ENCODE measurements around the gene TBC1D13.
"Not testable (repeated sequence)": the region's sequence is repeated elsewhere in the genome, so short reads cannot be mapped to it uniquely, and the experiment has no call there.

Gene TBC1D13

DNA sequence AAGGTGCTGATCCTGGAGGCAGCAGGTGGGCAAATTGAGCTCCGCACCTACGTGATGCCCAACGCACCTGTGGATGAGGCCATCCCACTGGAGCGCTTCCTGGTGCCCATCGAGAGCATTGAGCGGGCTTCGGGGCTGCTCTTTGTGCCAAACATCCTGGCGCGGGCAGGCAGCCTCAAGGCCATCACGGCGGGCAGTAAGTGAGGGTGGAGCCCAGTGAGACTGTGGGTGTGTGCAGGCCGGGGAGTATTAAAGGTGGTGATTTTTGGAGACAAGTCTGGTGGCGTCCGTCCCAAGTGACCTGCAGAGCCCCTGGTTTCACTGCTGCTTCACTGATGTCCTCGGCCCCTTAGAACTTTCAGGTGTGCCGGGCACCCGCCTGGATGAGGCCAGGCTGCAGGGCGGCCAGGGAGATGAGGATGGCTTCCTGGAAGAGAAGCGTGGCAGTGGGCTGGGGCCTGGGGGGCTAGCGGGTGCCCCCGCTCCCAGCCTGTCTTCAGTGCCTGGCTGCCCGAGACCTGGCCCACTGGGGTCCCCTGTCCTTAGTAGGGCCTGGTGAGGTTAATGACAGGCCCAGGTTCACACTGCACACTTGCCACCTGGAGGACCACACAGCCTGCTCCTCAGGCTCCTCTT lies 35.5 kb downstream of the TBC1D13 start:
- DNase-seq = no peak

DNA sequence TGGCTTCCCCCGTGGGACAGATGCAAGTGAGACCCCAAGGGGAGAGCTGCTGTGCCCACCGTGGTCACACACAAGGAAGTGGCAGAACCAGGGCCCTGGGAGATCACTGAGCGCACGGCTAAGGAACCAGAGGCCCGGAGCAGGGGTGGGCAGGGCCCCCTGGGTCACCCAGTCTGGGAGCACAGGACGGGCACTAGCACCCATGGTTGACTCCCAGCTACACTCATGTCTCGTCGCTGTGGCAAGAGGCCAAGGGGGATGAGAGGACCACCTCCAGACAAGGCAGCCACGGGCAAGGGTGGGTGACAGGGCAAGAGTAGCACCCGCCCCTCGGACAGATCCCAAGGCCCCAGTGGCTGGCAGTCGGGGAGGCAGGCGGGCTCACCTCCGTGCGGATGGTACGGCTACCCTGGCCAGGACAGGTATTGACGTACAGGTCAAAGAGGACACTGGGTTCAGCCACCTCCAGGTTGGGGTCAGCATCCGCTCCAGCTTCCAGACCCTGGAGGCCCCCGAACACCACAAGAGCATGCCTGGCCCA lies 36.4 kb downstream of the TBC1D13 start:
- DNase-seq = no peak

- no peak for DNase-seq
These were observed 36.9 kb downstream of the TBC1D13 start for GRCh38 chr9:128823903-128824406.

DNA sequence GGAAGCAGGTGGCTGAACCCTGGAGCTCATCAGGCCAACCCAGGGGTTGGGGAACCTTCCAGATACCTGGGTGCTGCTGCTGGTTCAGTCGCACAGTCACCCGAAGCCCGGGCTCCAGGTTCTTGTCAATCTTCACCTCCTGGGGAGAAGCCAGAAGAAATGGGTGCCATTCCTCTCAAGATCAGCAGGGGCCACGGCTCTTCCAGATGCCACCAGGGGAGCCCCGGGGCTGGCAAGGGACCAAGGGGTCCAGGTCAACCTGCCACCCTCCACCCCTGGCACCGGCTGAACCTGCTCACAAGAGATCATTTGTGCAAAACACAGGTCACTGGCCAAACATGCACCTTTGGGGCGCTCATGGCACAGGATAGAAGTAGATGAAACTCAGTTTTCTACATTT lies 37.9 kb downstream of the TBC1D13 start:
- no peak for DNase-seq

- DNase-seq = no peak
These were observed 39.1 kb downstream of the TBC1D13 start for GRCh38 chr9:128825923-128826700.

DNA sequence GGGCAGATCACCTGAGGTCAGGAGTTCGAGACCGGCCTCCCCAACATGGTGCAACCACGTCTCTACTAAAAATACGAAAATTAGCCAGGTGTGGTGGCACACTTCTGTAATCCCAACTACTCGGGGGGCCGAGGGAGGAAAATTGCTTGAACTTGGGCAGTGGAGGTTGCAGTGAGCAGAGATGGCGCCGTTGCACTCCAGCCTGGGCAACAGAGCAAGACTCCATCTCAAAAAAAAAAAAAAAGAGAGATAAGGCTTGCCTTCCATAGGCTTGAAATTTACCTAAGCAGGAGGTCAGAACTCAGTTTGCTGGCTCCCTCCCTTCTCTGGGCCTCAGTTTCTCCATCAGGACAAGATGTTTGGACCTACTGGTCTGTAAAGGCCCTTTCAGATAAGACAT lies 41.2 kb downstream of the TBC1D13 start:
- no peak for DNase-seq

GRCh38 chr9:128828719-128829452 lies 41.8 kb downstream of the TBC1D13 start:
- DNase-seq = no peak

DNA sequence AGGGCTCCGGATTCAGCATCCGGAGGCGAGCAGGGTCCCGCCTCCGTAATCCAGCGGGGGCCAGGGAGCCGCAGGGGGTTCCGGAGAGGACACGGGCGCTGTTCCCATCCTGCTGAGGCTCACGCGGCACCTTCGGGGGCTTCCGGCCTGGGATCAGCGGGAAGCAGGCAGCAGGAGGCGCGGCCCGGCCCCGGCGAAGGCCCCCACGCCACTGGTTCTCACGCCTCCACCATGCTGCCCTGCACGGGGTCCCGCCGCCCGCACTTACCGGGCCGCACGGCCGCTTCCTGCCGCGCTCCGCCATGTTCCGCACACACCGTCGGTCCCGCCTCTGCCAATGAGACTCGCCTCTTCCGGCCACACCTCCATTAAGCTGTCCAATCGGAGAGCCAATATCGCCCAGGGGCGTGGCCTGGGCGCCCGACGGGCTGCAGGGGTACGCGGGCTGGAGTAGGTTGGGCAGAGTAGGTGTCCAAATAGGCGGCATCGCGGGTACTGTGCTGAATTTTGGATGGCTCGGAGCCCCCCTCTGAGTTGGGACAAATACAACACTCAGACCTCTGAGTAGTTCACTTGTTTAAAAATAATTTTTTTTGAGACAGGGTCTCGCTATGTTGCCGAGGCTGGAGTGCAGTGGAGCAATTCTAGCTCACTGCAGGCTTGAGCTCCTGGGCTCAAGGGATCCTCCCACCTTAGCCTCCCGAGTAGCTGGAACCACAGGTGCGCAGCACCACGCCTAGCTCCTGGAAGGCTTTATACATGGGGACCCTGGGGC lies 42.6 kb downstream of the TBC1D13 start, which contains the start of gene SPOUT1:
Gene SPOUT1 (minus strand): TSS at position 318 of the 775 bp plus-strand sequence. CDS start 14 bp downstream, at position 304.
- peak; percentile 92 for DNase-seq

- DNase-seq = no peak
These were observed 46.6 kb downstream of the TBC1D13 start for GRCh38 chr9:128833696-128834095.

DNA sequence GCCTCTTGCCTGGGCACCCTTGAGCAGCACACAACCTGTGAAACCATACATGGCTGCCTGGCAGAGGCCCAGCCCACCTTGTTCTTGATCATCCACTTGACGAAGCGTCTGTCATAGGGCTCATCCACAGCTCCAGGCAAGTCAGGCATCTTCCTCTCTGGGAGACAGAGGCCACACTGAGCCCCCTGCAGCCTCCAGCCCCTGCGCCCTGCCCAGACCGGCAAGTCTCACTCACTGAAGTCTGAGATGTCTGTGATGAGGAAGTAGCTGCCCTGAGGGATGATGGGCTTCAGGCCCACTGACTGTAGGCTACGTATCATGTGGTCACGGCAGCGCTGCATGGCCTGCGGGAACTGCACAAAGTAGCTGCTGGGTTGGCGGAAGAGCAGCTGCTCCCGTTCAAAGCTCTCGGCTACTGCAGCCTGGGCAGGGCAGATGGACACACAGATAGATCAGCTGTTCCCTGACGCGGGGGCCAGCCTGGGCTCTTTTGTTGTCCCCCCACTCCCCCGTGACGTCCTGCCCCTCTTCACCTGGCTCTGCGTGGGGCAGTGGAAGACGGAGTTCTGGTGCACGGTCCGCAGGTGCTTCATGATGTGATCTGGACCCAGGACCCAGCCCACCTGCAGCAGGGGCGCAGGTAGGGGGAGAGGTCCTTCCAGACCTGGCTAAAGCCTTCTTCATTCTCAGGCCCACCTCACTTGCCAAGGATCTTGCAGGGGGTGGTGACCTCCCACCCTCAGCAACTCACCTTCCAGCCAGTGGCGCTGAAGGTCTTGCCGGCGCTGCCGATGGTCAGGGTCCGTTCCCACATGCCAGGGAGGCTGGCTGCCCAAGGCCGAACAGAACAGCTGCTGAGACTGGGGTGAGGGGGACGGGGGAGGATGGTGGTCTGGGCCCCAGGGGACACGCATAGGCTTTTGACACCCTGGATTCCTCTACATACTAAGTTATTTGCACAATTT lies 48.5 kb downstream of the TBC1D13 start:
- DNase-seq = no peak

- DNase-seq = no peak
These were observed 49.6 kb downstream of the TBC1D13 start for GRCh38 chr9:128836509-128837145.

DNA sequence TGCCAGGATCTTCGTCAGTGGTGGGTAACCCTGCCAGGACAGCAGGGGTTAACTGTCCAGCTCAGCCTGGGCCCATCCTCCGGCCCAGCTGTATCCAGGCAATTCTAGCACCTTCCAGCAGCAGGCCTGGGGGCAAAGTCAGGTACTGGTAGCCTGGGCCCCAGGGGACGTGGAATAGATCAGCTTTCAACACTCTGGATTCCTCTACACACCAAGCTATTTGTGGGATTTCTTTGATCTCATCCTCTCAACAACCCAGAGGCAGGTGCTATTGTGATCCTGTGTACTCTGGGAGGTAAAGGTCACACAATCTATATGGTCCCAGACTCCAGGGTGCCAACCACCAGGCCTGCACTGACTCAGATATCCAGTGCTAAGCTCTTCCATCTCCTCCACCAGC lies 51.3 kb downstream of the TBC1D13 start:
- DNase-seq = no peak

DNA sequence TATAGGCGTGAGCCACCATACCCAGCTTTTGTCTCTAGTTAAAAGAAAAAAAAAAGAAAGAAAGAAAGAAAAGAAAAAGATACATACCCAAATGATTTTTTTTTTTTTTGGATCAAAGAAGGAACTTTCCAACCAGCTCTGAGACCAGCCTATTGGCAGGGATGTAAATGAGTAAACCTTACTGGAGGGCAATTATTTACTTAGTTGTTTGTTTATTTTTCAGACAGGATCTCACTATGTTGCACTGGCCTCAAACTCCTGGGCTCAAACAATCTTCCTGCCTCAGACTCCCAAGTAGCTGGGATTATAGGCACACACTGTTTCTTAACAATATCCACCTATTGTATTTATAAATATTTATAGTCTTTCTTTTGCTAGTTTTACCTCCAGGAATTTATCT lies 53.5 kb downstream of the TBC1D13 start:
- DNase-seq = no peak

DNA sequence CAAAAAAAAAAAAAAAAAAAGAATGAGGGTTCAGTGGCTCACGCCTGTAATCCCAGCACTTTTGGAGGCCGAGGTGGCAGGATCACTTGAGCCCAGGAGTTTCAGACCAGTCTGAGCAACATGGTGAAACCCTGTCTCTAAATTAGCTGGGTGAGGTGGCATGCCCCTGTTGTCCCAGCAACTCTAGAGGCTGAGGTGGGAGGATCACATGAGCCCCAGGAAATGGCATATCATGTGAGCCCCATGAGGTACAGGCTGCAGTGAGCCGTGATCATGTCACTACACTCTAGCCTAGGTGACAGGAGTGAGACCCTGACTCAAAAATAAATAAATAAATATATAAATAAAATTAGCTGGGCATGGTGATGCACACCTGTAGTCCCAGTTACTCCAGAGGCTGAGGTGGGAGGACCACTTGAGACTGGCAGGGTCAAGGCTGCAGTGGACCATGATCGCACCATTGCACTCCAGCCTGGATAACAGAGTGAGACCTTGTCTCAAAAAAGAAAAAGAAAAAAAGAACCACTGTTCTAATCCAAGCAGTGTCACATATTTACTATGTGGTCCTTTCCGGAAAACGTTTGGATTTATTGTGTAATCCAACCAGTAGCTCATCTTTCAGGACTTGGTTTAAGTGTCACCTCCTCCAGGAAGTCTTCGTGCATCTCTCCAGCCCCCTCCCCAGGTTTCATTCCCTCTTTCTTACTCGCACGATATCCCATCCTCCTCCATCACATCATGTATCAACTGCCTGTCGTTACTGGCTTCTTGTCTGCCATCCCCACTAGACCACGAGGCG lies 54.8 kb downstream of the TBC1D13 start:
- DNase-seq = no peak

- DNase-seq = not testable (repeated sequence)
These were observed 56.1 kb downstream of the TBC1D13 start for GRCh38 chr9:128843171-128843570.

DNA sequence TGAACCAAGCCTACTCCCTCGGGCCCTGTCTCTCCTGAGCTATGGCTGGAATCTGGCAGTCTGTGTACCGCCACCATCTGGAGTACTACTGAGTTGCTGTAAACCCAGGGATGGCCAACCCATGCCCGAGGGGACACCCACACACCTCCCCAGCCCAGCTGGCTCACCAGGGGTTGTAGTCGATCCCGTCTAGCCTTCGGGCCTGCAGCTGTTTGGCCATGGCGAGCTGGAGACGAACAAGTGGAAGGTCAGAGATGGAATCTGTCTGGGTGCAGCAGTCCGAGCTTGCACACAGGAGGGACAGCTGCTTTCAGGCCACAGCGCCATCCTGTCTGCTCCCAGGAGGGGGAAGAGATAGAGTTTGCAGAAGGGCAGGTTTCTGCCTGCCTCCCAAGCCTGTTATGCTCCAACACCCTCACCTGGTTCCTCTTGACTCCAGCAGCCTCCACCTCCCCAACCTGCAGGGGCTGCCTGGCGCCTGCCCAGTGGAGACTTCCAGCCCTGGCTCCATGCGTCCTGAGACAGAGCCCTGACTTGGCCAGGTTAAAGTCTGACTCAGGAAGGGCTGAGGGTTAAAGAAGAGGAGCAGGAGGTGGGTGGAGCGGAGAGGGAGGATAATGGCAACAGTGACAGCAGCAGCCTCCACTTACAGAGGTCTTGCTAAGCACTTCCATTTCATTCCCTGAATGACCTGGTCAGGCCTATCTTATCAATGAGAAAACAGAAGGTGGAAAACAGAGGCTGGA lies 58.3 kb downstream of the TBC1D13 start:
- no peak for DNase-seq

DNA sequence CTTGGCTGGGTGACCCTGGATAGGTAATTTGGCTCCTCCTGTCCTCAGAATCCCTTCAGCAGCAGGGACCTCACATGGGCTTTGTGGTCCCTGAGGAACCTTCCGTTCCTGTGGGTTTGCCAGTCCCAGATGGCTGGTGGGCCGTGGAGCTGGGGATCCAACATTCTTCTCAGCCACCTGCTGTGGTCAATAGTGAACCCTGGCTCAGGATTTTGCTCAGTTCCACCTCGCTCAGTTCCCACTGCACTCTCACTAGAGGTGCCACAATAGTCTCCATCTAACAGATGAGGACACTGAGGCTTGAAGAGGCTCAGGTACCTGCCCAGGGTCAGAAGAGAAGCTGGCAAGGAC lies 59.6 kb downstream of the TBC1D13 start:
- DNase-seq = no peak

DNA sequence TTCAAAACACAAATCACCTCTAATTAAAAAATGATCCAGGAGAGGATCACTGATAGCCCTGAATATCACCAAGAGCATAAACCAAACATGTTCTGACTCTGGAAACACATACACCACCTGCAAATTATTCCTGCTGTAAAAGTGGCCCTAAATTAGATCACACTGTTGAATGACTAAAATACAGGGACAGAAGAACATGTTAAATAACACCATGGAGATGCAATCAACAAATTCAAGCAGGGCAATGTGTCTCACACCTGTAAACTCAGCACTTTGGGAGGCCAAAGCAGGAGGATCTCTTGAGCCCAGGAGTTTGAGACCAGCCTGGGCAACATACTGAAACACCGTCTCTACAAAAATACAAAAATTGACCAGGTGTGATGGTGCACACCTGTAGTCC lies 60.8 kb downstream of the TBC1D13 start:
- DNase-seq = no peak

DNA sequence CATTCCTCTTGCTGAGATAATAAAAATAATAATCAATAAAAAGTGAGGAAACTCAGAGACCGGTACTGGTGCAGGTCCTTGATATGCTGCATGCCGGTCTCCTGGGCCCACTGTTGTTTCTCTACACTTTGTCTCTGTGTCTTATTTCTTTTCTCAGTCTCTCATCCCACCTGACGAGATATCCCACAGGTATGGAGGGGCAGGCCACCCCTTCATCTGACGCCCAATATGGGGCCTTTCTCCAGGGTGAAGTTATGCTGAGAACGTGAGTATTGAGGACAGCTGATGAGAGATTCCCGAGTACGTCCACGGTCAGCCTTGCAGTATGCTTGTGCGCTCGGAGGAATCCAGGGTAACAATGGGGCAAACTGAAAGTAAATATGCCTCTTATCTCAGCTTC lies 64.0 kb downstream of the TBC1D13 start:
- DNase-seq = not testable (repeated sequence)
